Pancreas (tissue), 10 donors: ENCODE data around the gene FLAD1. TPM values are rescaled to one million over a fixed set of nuclear protein-coding genes. Genes with fewer than 3 reads are reported as not detected.

ENCODE experiments used
- ATAC-seq, 4 donors: fragments of 200-7000 bp; cut with Tn5 transposase; one replicate each; pipeline versions ENCODE4 v1.8.0 to v1.9.1; 2020; ENCODE audit warnings: mild to moderate bottlenecking in 4 of 4, moderate library complexity in 4 of 4
- DNase-seq, 6 donors: peaks; one replicate each; pipeline ENCODE4 v3.0.0-alpha.2; 2020
- FAIRE-seq: peaks from 2 replicates; lab custom pipeline; 2012; peaks lifted over from hg19 to GRCh38; lab: Jason Lieb, UNC
- H3K27ac ChIP-seq, 4 donors: fragments of 200-600 bp; sonication (generic); 1 replicate in 3 of 4; 2 replicates in 1 of 4; pipeline versions ENCODE4 v1.5.0 to v1.8.0; 2020
- H3K27me3 ChIP-seq, 4 donors: fragments of 200-600 bp; one replicate each; pipeline ENCODE4 v1.8.0; 2021
- H3K36me3 ChIP-seq, 3 donors: fragments of 200-600 bp; sonication (generic) in 1 of 3; one replicate each; pipeline versions ENCODE4 v1.5.0 to v1.8.0; 2020 to 2021
- H3K4me1 ChIP-seq, 3 donors: fragments of 200-600 bp; one replicate each; pipeline ENCODE4 v1.8.0; 2021
- H3K4me3 ChIP-seq, 4 donors: fragments of 200-600 bp; sonication (generic) in 2 of 4; one replicate each; pipeline versions ENCODE4 v1.5.0 to v1.8.0; 2020 to 2021
- H3K9me3 ChIP-seq, 4 donors: fragments of 200-600 bp; one replicate each; pipeline ENCODE4 v1.8.0; 2021
- CTCF ChIP-seq, 4 donors: fragments of 200-600 bp; sonication (generic) in 3 of 4; IDR thresholded peaks; one replicate each; pipeline versions ENCODE4 v1.5.0 to v1.8.0; 2021; ENCODE audit warnings: antibody characterized with exemption in 4 of 4
- WGBS, 2 donors: extraction: QIAGEN DNeasy Blood & Tissue Kit; methylation state at CpG; one replicate each; pipeline ENCODE4 v1.1.7; 2013; 5-methylcytosine and 5-hydroxymethylcytosine counted together
- intact Hi-C, 3 donors: fragments of 100-400 bp; cut with DNase I; formaldehyde crosslinking; loops; one replicate each; pipeline versions ENCODE4 v1.11.1 to v1.14.2; 2022
- polyA plus RNA-seq, 2 donors: library from polyadenylated mRNA; stranded (reverse); fragments of 200-250 nt; gene quantifications; one replicate each; pipeline ENCODE4 v1.2.3, GENCODE V29; 2013
- total RNA-seq, 6 donors: library from RNA; stranded (reverse); fragmentation: NEBNext Ultra II Directional in 4 of 6; extraction: Animal tissue kit (Norgen Biotek cat#: 25700) in 4 of 6; gene quantifications; one replicate each; pipeline versions ENCODE4 v1.2.1 to v1.2.4, GENCODE V29; 2021 to 2023
- donor health status: healthy with polysubstance abuse.
- donor health status: DM: no; HTN: no; CAD: no; lungs with moderate emphysema.
- donor health status: DM: no; HTN: no; CAD: no.
- donor health status: control.
- donor health status: control.
- donor health status: Bipolar disorder and iron deficiency.
- donor health status: DM: yes; HTN: yes; CAD: no.
- donor health status: DM: no; HTN: no; CAD: no.
- donor health status: DM: no; HTN: no; CAD: no.
- donor health status: DM: yes; HTN: yes; CAD: no.

FLAD1 gene
- total and polyA plus RNA-seq, 8 donors = 8.3 to 28.6 (median 13.2) TPM

GRCh38 chr1:154937085-154937987 lies 45.8 kb upstream of the FLAD1 start:
- peak; percentile 81 to 88 (median 83) for ATAC-seq
- Histone ChIP-seq H3K27me3 (no peaks in the 10 kb centered on the region), H3K4me3 (peak overlapping the region; percentile 23 to 54 (median 51)), H3K4me1 (peaks cover 8 to 20% (median 13%) of the 10 kb centered on the region in 3 donors), H3K9me3 (no peaks in the 10 kb centered on the region), H3K27ac (peak overlapping the region; percentile 97 to 100 (median 98)), H3K36me3 (no peaks in the 10 kb centered on the region)
- intact Hi-C loops = no loop called here
- FAIRE-seq = no peak
- WGBS, 2 donors = 0 to 1% methylated on average over 36 of the region's 36 CpGs
- no peak for TF ChIP-seq CTCF (IDR thresholded peaks at IDR 0.05)
- DNase-seq = peak; percentile 87 to 94 (median 90)

DNA sequence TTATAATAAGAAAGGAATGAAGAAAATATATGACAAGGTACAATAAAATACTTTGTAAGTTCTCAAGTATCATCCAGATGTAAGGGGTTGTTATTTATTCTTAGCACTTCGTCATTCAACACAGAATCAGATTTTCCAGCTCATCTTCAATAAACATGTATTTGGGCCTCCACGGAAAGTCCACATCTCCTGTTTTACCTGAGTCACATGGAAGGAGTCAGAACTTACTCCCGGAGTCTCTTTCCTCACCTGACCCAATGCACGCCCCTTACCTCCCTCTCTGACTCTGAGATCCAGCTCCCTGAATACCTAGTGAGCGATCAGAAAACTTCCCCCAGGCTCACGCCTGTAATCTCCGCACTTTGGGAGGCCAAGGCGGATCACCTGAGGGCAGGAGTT lies 45.2 kb upstream of the FLAD1 start:
- Histone ChIP-seq H3K36me3 (no peaks in the 10 kb centered on the region), H3K4me1 (peaks cover 8 to 23% (median 13%) of the 10 kb centered on the region in 3 donors), H3K27ac (peak overlapping the region; percentile 97 to 100 (median 98)), H3K4me3 (peak overlapping the region in 2 of 4 donors; percentile 50 to 52), H3K27me3 (no peaks in the 10 kb centered on the region), H3K9me3 (no peaks in the 10 kb centered on the region)
- DNase-seq (no peak), ATAC-seq (no peak), FAIRE-seq (no peak)
- WGBS, 2 donors = 79 to 86% methylated on average over 8 of the region's 8 CpGs
- intact Hi-C loops = no loop called here
- TF ChIP-seq CTCF (IDR thresholded peaks at IDR 0.05) = no peak

DNA sequence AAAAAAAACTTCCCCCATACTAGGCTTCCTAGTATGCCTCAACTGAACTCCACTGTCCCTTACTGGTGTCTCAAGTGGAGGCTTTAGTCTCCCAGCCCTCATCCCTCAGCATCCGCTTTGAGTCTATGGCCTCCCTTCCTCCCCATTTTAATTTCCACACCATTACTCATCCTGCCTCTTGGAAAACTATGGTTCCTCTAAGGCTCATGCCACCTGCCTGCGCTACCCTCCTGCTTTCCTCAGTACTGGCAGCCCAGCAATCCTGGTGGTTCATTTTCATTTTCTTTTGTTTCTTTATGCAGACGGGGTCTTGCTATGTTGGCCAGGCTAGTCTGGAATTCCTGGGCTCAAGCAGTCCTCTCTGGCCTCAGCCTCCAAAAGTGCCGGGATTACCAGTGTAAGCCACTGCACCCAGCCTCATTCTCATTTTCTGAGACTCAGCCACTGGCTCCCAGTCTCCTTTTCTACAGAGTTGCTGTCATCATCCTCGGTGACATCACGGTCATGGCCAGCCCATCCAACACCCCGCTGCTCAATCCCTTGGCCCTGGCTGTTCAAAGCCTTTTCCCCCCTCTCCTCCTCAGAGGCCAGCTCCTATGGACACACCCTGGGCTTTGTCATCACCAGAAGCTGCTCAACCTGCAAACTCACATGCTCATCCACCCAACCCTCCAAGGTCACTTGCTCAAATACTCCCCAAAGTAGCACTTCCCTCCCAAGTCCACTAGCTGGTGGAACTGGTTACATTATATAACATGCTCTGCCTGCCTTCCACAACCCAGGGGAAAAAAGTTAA lies 44.3 kb upstream of the FLAD1 start:
- Histone ChIP-seq H3K4me3 (no peak overlapping the region), H3K27me3 (no peaks in the 10 kb centered on the region), H3K9me3 (no peaks in the 10 kb centered on the region), H3K36me3 (no peaks in the 10 kb centered on the region), H3K4me1 (peaks cover 8 to 23% (median 13%) of the 10 kb centered on the region in 3 donors), H3K27ac (peak overlapping the region in 3 of 4 donors; percentile 97 to 100 (median 99))
- ATAC-seq (no peak), FAIRE-seq (no peak), DNase-seq (no peak)
- 87 to 93% methylated on average over 7 of the region's 7 CpGs for WGBS, 2 donors
- no peak for TF ChIP-seq CTCF (IDR thresholded peaks at IDR 0.05)
- intact Hi-C loops = no loop called here

DNA sequence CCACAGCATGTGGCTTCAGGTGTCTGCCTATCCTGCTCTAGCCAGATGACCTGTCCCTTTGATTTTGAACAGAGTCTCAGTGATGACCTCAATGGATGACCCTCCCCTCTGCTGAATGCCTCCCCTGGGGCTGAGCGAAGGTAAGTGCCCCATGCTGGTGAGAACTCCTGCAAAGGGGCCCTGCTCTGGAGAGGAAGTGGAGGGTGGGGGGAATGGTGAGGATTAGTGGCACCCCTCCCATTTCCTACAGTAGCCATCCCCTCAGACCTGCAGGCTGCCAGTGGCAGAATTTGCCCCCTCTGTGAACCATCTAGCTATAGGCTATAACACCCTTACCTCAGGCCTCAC lies 43.0 kb upstream of the FLAD1 start:
- FAIRE-seq = no peak
- Histone ChIP-seq H3K9me3 (no peaks in the 10 kb centered on the region), H3K4me1 (peaks cover 8 to 23% (median 13%) of the 10 kb centered on the region in 3 donors), H3K36me3 (no peaks in the 10 kb centered on the region), H3K27me3 (no peaks in the 10 kb centered on the region), H3K27ac (no peak overlapping the region), H3K4me3 (no peak overlapping the region)
- no peak for TF ChIP-seq CTCF (IDR thresholded peaks at IDR 0.05)
- no peak for DNase-seq
- no peak for ATAC-seq
- 80 to 93% methylated on average over 1 of the region's 1 CpG for WGBS, 2 donors
- intact Hi-C loops = no loop called here
